PFSK-1 (cell line): Measurements from ENCODE around the gene MIDN.

Experiments used
- FOXP2 ChIP-seq: optimal IDR thresholded peaks from 2 replicates; pipeline ENCODE3; 2011; ENCODE audit warnings: borderline replicate concordance, control low read depth, inconsistent platforms; ENCODE audit not compliant: insufficient read depth; ENCODE audit errors: extremely low read length, extremely low read depth
- POLR2AphosphoS5 ChIP-seq: IDR thresholded peaks from 2 replicates; pipeline ENCODE4 v1.6.1; 2012; ENCODE audit warnings: low read depth, mild to moderate bottlenecking, control low read depth, low read length, moderate library complexity
- SIN3A ChIP-seq: IDR thresholded peaks from 2 replicates; pipeline ENCODE4 v1.6.1; 2012; ENCODE audit warnings: mild to moderate bottlenecking, low read length, moderate library complexity, borderline replicate concordance; ENCODE audit not compliant: insufficient read depth
- TAF1 ChIP-seq: IDR thresholded peaks from 2 replicates; pipeline ENCODE4 v1.6.1; 2012; ENCODE audit warnings: low read length, control low read depth, borderline replicate concordance; ENCODE audit not compliant: insufficient read depth
- TF ChIP-seq, protein P1 (sequence below), 2 experiments: IDR thresholded peaks; 2 replicates each; pipeline versions ENCODE4 v1.6.1 to v1.8.0; 2011 to 2012; ENCODE audit warnings: low read depth in 2 of 2, low read length in 2 of 2, control low read depth in 1 of 2, inconsistent platforms in 1 of 2, mild to moderate bottlenecking in 1 of 2, moderate library complexity in 1 of 2; ENCODE audit not compliant: insufficient read depth in 1 of 2

DNA sequence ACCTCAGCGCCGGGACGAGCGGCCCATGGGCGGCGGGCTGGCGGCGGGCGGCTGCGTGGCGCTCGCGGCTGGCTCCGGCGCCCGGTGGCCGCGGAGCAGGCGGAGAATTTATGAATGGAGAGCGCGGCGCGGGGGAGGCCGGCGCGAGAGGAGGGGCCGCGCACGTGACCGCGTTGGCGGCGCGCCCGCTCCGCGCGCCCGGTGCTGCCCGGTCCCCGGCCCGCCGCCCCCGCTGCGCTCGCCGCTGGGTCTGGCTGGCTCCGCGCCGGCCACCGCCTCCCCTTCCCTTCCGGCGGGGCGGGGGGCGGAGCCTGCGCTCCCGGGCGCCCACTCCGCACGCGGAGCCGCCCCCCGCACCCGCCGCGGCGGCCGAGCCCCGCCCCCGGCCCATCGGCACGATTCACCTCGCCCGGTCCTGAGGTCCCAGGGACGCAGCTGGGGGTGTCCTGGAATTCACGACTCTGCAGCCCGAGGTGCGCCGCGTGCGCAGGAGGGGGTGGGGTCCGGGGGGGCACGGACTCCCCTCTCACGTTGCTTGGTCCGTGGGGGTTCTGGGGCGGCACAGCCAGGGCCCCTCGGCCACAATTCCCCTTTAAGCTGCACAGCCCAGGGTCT lies 10.5 kb upstream of the MIDN start, which contains the start of gene CBARP:
- TF ChIP-seq, protein P1, sequence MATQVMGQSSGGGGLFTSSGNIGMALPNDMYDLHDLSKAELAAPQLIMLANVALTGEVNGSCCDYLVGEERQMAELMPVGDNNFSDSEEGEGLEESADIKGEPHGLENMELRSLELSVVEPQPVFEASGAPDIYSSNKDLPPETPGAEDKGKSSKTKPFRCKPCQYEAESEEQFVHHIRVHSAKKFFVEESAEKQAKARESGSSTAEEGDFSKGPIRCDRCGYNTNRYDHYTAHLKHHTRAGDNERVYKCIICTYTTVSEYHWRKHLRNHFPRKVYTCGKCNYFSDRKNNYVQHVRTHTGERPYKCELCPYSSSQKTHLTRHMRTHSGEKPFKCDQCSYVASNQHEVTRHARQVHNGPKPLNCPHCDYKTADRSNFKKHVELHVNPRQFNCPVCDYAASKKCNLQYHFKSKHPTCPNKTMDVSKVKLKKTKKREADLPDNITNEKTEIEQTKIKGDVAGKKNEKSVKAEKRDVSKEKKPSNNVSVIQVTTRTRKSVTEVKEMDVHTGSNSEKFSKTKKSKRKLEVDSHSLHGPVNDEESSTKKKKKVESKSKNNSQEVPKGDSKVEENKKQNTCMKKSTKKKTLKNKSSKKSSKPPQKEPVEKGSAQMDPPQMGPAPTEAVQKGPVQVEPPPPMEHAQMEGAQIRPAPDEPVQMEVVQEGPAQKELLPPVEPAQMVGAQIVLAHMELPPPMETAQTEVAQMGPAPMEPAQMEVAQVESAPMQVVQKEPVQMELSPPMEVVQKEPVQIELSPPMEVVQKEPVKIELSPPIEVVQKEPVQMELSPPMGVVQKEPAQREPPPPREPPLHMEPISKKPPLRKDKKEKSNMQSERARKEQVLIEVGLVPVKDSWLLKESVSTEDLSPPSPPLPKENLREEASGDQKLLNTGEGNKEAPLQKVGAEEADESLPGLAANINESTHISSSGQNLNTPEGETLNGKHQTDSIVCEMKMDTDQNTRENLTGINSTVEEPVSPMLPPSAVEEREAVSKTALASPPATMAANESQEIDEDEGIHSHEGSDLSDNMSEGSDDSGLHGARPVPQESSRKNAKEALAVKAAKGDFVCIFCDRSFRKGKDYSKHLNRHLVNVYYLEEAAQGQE (IDR thresholded peaks at IDR 0.05; ENCODE audit: insufficient read depth in 1 of 2, low read depth in 2 of 2, low read length in 2 of 2), result no peak
- TF ChIP-seq POLR2AphosphoS5 (no peak), SIN3A (no peak), TAF1 (no peak), FOXP2 (no peak)
